ENCODE results near the gene CX3CL1. TPM values are rescaled to one million over a fixed set of nuclear protein-coding genes. Genes with fewer than 3 reads are reported as not detected.

Gene CX3CL1
- total RNA-seq, 1 experiment from 2014 or later = 0.15 TPM

- DNase-seq (ENCODE audit: low read depth, low spot score) = no peak
- Histone ChIP-seq H3K79me2 (ENCODE audit: insufficient read depth, low read length) (no peaks in the 10 kb centered on the region), H3K4me2 (ENCODE audit: low read length) (no peak overlapping the region), H3K27me3 (ENCODE audit: insufficient read depth, low read length) (no peaks in the 10 kb centered on the region), H3K36me3 (ENCODE audit: control insufficient read depth in 1 of 2, insufficient read depth in 2 of 2, low read length in 2 of 2) (no peaks in the 10 kb centered on the region), H4K20me1 (ENCODE audit: insufficient read depth) (no peaks in the 10 kb centered on the region), H3K9me3 (ENCODE audit: control insufficient read depth in 1 of 2, insufficient read depth in 1 of 2, low read depth in 1 of 2, low read length in 2 of 2) (no peaks in the 10 kb centered on the region), H3K9me2 (ENCODE audit: insufficient read depth) (no peaks in the 10 kb centered on the region), H3K27ac (ENCODE audit: low read depth, low read length) (no peak overlapping the region), H3K4me3 (replicated peaks in 1 of 2; ENCODE audit: low read depth in 1 of 2, low read length in 2 of 2) (no peak overlapping the region), H2AFZ (ENCODE audit: low read depth, low read length, poor library complexity, severe bottlenecking) (no peak overlapping the region), H3K4me1 (ENCODE audit: control insufficient read depth in 1 of 2, insufficient read depth in 2 of 2, low read length in 2 of 2) (peaks cover 0 to 7% of the 10 kb centered on the region in 2 experiments; a peak in 2 of 4 replicates), H3K9ac (ENCODE audit: low read length) (no peak overlapping the region)
- TF ChIP-seq ELF1 (IDR thresholded peaks at IDR 0.05; ENCODE audit: borderline replicate concordance, low read depth) = no peak
- no peak for TF ChIP-seq ZNF274 (IDR thresholded peaks at IDR 0.05; ENCODE audit: low read depth, low read length)
- TF ChIP-seq CBX3 (IDR thresholded peaks at IDR 0.05; ENCODE audit: low read depth) = no peak
- TF ChIP-seq YY1 (IDR thresholded peaks at IDR 0.05; ENCODE audit: extremely low read depth, insufficient replicate concordance, low read depth, low read length) = no peak
- no peak for TF ChIP-seq FOSL1 (IDR thresholded peaks at IDR 0.05; ENCODE audit: low read depth)
- RAD21 ChIA-PET (ENCODE audit: low non-redundant PET in 1 of 2, low total read pairs in 2 of 2, uncharacterized antibody in 2 of 2, unreplicated experiment in 2 of 2) = interaction anchor here in 1 of 2 experiments (0.7 kb wide), 1 partner anchor 55 kb away, joined by 5 read pairs; no protein-coding TSS in a partner anchor
- CTCF ChIA-PET = no interaction called here
- intact Hi-C loops (cut with micrococcal nuclease) = no loop called here
- no peak for ATAC-seq
- BruUV-seq (replicated peaks) = no TSS peak
- POLR2A ChIA-PET = interaction anchor here (0.7 kb wide), 1 partner anchor 36 kb away, joined by 3 read pairs; no protein-coding TSS in a partner anchor
These were observed 16.3 kb upstream of the CX3CL1 start for GRCh38 chr16:57355898-57356414.

GRCh38 chr16:57356547-57356946 is 15.7 kb upstream of the CX3CL1 start:
- Histone ChIP-seq H2AFZ (ENCODE audit: low read depth, low read length, poor library complexity, severe bottlenecking) (no peak overlapping the region), H3K4me1 (ENCODE audit: control insufficient read depth in 1 of 2, insufficient read depth in 2 of 2, low read length in 2 of 2) (peaks cover 0 to 7% of the 10 kb centered on the region in 2 experiments; a peak in 2 of 4 replicates), H3K79me2 (ENCODE audit: insufficient read depth, low read length) (no peaks in the 10 kb centered on the region), H3K9me2 (ENCODE audit: insufficient read depth) (no peaks in the 10 kb centered on the region), H3K9me3 (ENCODE audit: control insufficient read depth in 1 of 2, insufficient read depth in 1 of 2, low read depth in 1 of 2, low read length in 2 of 2) (no peaks in the 10 kb centered on the region), H3K4me2 (ENCODE audit: low read length) (no peak overlapping the region), H3K27me3 (ENCODE audit: insufficient read depth, low read length) (no peaks in the 10 kb centered on the region), H3K36me3 (ENCODE audit: control insufficient read depth in 1 of 2, insufficient read depth in 2 of 2, low read length in 2 of 2) (no peaks in the 10 kb centered on the region), H3K9ac (ENCODE audit: low read length) (no peak overlapping the region), H3K4me3 (replicated peaks in 1 of 2; ENCODE audit: low read depth in 1 of 2, low read length in 2 of 2) (no peak overlapping the region), H3K27ac (ENCODE audit: low read depth, low read length) (no peak overlapping the region), H4K20me1 (ENCODE audit: insufficient read depth) (no peaks in the 10 kb centered on the region)
- ATAC-seq (no peak), DNase-seq (ENCODE audit: low read depth, low spot score) (no peak)
- no TSS peak for BruUV-seq (replicated peaks)
- ChIA-PET CTCF (no interaction called here), RAD21 (ENCODE audit: low non-redundant PET in 1 of 2, low total read pairs in 2 of 2, uncharacterized antibody in 2 of 2, unreplicated experiment in 2 of 2) (no interaction called here), POLR2A (no interaction called here)
- intact Hi-C loops (cut with micrococcal nuclease) = no loop called here
- TF ChIP-seq TCF7L2 (IDR thresholded peaks at IDR 0.05; ENCODE audit: borderline replicate concordance, extremely low read depth, insufficient read depth, insufficient read length) = no peak
- TF ChIP-seq CEBPB (IDR thresholded peaks at IDR 0.05; ENCODE audit: low read depth) = no peak
- no peak for TF ChIP-seq ZFX (IDR thresholded peaks at IDR 0.05)
- no peak for TF ChIP-seq ZNF274 (IDR thresholded peaks at IDR 0.05; ENCODE audit: low read depth, low read length)
- no peak for TF ChIP-seq SIN3A (IDR thresholded peaks at IDR 0.05; ENCODE audit: low read depth)
- no peak for TF ChIP-seq ELF1 (IDR thresholded peaks at IDR 0.05; ENCODE audit: borderline replicate concordance, low read depth)
- TF ChIP-seq ATF3 (IDR thresholded peaks at IDR 0.05) = no peak
- TF ChIP-seq SRF (IDR thresholded peaks at IDR 0.05; ENCODE audit: low read depth) = no peak
- TF ChIP-seq CTCF (IDR thresholded peaks at IDR 0.05 in 2 of 3, conservative IDR thresholded peaks at IDR 0.05 in 1 of 3; ENCODE audit: borderline replicate concordance in 1 of 3, insufficient read depth in 1 of 3, low read depth in 2 of 3, low read length in 2 of 3) = no peak

Data from HCT116 (cell line).